Measurements from ENCODE around the gene FLNA. TPM values are rescaled to one million over a fixed set of nuclear protein-coding genes. Genes with fewer than 3 reads are reported as not detected.
A peak's percentile ranks its signal among the peaks of the same experiment; 100 is the strongest.

The FLNA gene
- total RNA-seq, 2 donors from 2014 or later = 1,711 to 2,337 TPM

GRCh38 chrX:154368630-154369448 is 5.6 kb downstream of the FLNA start:
- intact Hi-C loops (cut with DNase I) = no loop called here
- Histone ChIP-seq H3K9me3 (no peaks in the 10 kb centered on the region), H3K36me3 (no peaks in the 10 kb centered on the region), H3K4me3 (peak overlapping the region; percentile 44 to 45), H3K27ac (peak overlapping the region; percentile 83 to 87), H3K27me3 (replicated peaks; ENCODE audit: insufficient read depth) (no peaks in the 10 kb centered on the region), H3K4me1 (replicated peaks) (no peaks in the 10 kb centered on the region)
- 2% methylated on average over 9 of the region's 16 CpGs for WGBS
- TF ChIP-seq CTCF (IDR thresholded peaks at IDR 0.05) (no peak), POLR2AphosphoS5 (IDR thresholded peaks at IDR 0.05) (peak; percentile 42), POLR2A (IDR thresholded peaks at IDR 0.05) (peak; percentile 39)
- DNase-seq (ENCODE audit: low spot score) = peak; percentile 45

GRCh38 chrX:154367474-154368308 is 6.7 kb downstream of the FLNA start:
- H3K4me1 ChIP-seq (replicated peaks) = no peaks in the 10 kb centered on the region
- DNase-seq (ENCODE audit: low spot score) = no peak
- no peaks in the 10 kb centered on the region for H3K9me3 ChIP-seq
- WGBS = 69% methylated on average over 6 of the region's 31 CpGs
- H3K36me3 ChIP-seq = no peaks in the 10 kb centered on the region
- TF ChIP-seq POLR2AphosphoS5 (IDR thresholded peaks at IDR 0.05) (no peak), POLR2A (IDR thresholded peaks at IDR 0.05) (no peak), CTCF (IDR thresholded peaks at IDR 0.05) (no peak)
- intact Hi-C loops (cut with DNase I) = no loop called here
- H3K27ac ChIP-seq = peak overlapping the region; percentile 83 to 87
- peak overlapping the region in 1 of 2 donors; percentile 45 for H3K4me3 ChIP-seq
- no peaks in the 10 kb centered on the region for H3K27me3 ChIP-seq (replicated peaks; ENCODE audit: insufficient read depth)

GRCh38 chrX:154366666-154367055 is 7.8 kb downstream of the FLNA start:
- Histone ChIP-seq H3K4me3 (no peak overlapping the region), H3K4me1 (replicated peaks) (no peaks in the 10 kb centered on the region), H3K9me3 (no peaks in the 10 kb centered on the region), H3K36me3 (no peaks in the 10 kb centered on the region), H3K27me3 (replicated peaks; ENCODE audit: insufficient read depth) (no peaks in the 10 kb centered on the region), H3K27ac (peak overlapping the region; percentile 51 to 87)
- DNase-seq (ENCODE audit: low spot score) = peak; percentile 64
- TF ChIP-seq POLR2AphosphoS5 (IDR thresholded peaks at IDR 0.05) (peak; percentile 70), POLR2A (IDR thresholded peaks at IDR 0.05) (no peak)
- WGBS = 20% methylated on average over 1 of the region's 11 CpGs
- intact Hi-C loops (cut with DNase I) = no loop called here

GRCh38 chrX:154365997-154366665 is 8.3 kb downstream of the FLNA start:
- Histone ChIP-seq H3K9me3 (no peaks in the 10 kb centered on the region), H3K27ac (peak overlapping the region in 1 of 2 donors; percentile 87), H3K36me3 (no peaks in the 10 kb centered on the region), H3K4me1 (replicated peaks) (no peaks in the 10 kb centered on the region), H3K27me3 (replicated peaks; ENCODE audit: insufficient read depth) (no peaks in the 10 kb centered on the region), H3K4me3 (no peak overlapping the region)
- 79% methylated on average over 14 of the region's 32 CpGs for WGBS
- TF ChIP-seq POLR2AphosphoS5 (IDR thresholded peaks at IDR 0.05) = no peak
- DNase-seq (ENCODE audit: low spot score) = no peak
- intact Hi-C loops (cut with DNase I) = no loop called here

- no peak for TF ChIP-seq CTCF (IDR thresholded peaks at IDR 0.05)
- TF ChIP-seq POLR2AphosphoS5 (IDR thresholded peaks at IDR 0.05) = no peak
- TF ChIP-seq POLR2A (IDR thresholded peaks at IDR 0.05) = no peak
These were observed 9.3 kb downstream of the FLNA start for GRCh38 chrX:154365052-154365600.

More at GRCh38 chrX:154365052-154365600, 9.3 kb downstream of the FLNA start:
- no peaks in the 10 kb centered on the region for H3K27me3 ChIP-seq (replicated peaks; ENCODE audit: insufficient read depth)
- H3K36me3 ChIP-seq = no peaks in the 10 kb centered on the region
- WGBS = 63% methylated on average over 9 of the region's 20 CpGs
- intact Hi-C loops (cut with DNase I) = no loop called here
- DNase-seq (ENCODE audit: low spot score) = no peak
- no peaks in the 10 kb centered on the region for H3K9me3 ChIP-seq
- no peak overlapping the region for H3K27ac ChIP-seq
- no peaks in the 10 kb centered on the region for H3K4me1 ChIP-seq (replicated peaks)
- H3K4me3 ChIP-seq = no peak overlapping the region
